HepG2 (cell line): ENCODE results near the gene INAFM1. TPM values are rescaled to one million over a fixed set of nuclear protein-coding genes. Genes with fewer than 3 reads are reported as not detected.

ENCODE experiments used
- ARNT ChIP-seq: fragments of 450-650 bp; IDR thresholded peaks from 2 replicates; pipeline ENCODE4 v1.6.1; 2017
- BATF2 ChIP-seq: sonication (generic); formaldehyde crosslinking; IDR thresholded peaks from 2 replicates; pipeline ENCODE4 v1.8.0; 2022; ENCODE audit warnings: mild to moderate bottlenecking, missing genetic modification reagents, moderate library complexity
- BHLHE40 ChIP-seq: IDR thresholded peaks from 2 replicates; pipeline ENCODE4 v1.6.1; 2011; ENCODE audit warnings: low read length, improper control_type of control experiment
- CBX5 ChIP-seq: sonication (generic); formaldehyde crosslinking; IDR thresholded peaks from 2 replicates; pipeline ENCODE4 v1.4.0; 2020; ENCODE audit warnings: missing genetic modification reagents, borderline replicate concordance
- FOXA3 ChIP-seq: IDR thresholded peaks from 2 replicates; pipeline ENCODE4 v1.6.1; 2016; ENCODE audit warnings: missing genetic modification reagents, missing compliant biosample characterization
- GMEB2 ChIP-seq: IDR thresholded peaks from 2 replicates; pipeline ENCODE4 v1.6.1; 2016; ENCODE audit warnings: missing biosample characterization, missing genetic modification reagents, low read depth
- HDAC1 ChIP-seq: sonication (generic); formaldehyde crosslinking; IDR thresholded peaks from 2 replicates; pipeline ENCODE4 v1.5.1; 2020; ENCODE audit warnings: mild to moderate bottlenecking, missing genetic modification reagents
- HNRNPK ChIP-seq: fragments of 200-400 bp; formaldehyde crosslinking; IDR thresholded peaks from 2 replicates; pipeline ENCODE4 v1.6.1; 2018; ENCODE audit warnings: low read length, low read depth, moderate library complexity, mild to moderate bottlenecking; ENCODE audit not compliant: poor library complexity, severe bottlenecking
- KDM5B ChIP-seq: sonication (generic); formaldehyde crosslinking; IDR thresholded peaks from 2 replicates; pipeline ENCODE4 v1.4.0; 2020; ENCODE audit warnings: missing genetic modification reagents, mild to moderate bottlenecking, borderline replicate concordance
- KLF16 ChIP-seq, 2 experiments: sonication (generic) in 1 of 2; formaldehyde crosslinking in 1 of 2; IDR thresholded peaks; 2 replicates each; pipeline versions ENCODE4 v1.6.1 to v1.8.0; 2016 to 2023; ENCODE audit warnings: missing genetic modification reagents in 2 of 2, missing compliant biosample characterization in 1 of 2
- MBD4 ChIP-seq: IDR thresholded peaks from 2 replicates; pipeline ENCODE4 v1.6.1; 2012; ENCODE audit warnings: low read length, inconsistent platforms, borderline replicate concordance
- MXI1 ChIP-seq: IDR thresholded peaks from 3 replicates; pipeline ENCODE4 v1.6.1; 2012; ENCODE audit warnings: low read depth, low read length, inconsistent platforms, borderline replicate concordance
- PHF21A ChIP-seq: sonication (generic); formaldehyde crosslinking; IDR thresholded peaks from 2 replicates; pipeline ENCODE4 v1.5.0; 2020; ENCODE audit warnings: mild to moderate bottlenecking, missing genetic modification reagents
- RBFOX2 ChIP-seq: fragments of 200-400 bp; formaldehyde crosslinking; IDR thresholded peaks from 2 replicates; pipeline ENCODE4 v1.6.1; 2017; ENCODE audit warnings: low read depth, mild to moderate bottlenecking, low read length
- RFX5 ChIP-seq: IDR thresholded peaks from 2 replicates; pipeline ENCODE4 v1.6.1; 2011; ENCODE audit warnings: low read depth, low read length, improper control_type of control experiment
- SNAPC2 ChIP-seq: sonication (generic); formaldehyde crosslinking; IDR thresholded peaks from 2 replicates; pipeline ENCODE4 v1.8.1; 2022; ENCODE audit warnings: mild to moderate bottlenecking, missing genetic modification reagents
- ZBTB21 ChIP-seq: sonication (generic); formaldehyde crosslinking; IDR thresholded peaks from 2 replicates; pipeline ENCODE4 v1.4.0; 2020; ENCODE audit warnings: missing genetic modification reagents
- ZBTB38 ChIP-seq: sonication (generic); formaldehyde crosslinking; IDR thresholded peaks from 2 replicates; pipeline ENCODE4 v1.5.1; 2020; ENCODE audit warnings: mild to moderate bottlenecking, missing genetic modification reagents
- ZNF234 ChIP-seq: sonication (generic); formaldehyde crosslinking; conservative IDR thresholded peaks from 2 replicates; pipeline ENCODE4 v1.5.1; 2020; ENCODE audit warnings: mild to moderate bottlenecking, missing genetic modification reagents
- ZNF574 ChIP-seq: sonication (generic); formaldehyde crosslinking; IDR thresholded peaks from 2 replicates; pipeline ENCODE4 v1.4.0; 2020; ENCODE audit warnings: missing genetic modification reagents
- ZNF605 ChIP-seq: sonication (generic); formaldehyde crosslinking; IDR thresholded peaks from 2 replicates; pipeline ENCODE4 v1.8.0; 2022; ENCODE audit warnings: mild to moderate bottlenecking, missing genetic modification reagents
- ZNF776 ChIP-seq: sonication (generic); formaldehyde crosslinking; IDR thresholded peaks from 2 replicates; pipeline ENCODE4 v1.4.0; 2020; ENCODE audit warnings: mild to moderate bottlenecking, missing genetic modification reagents
- ZUFSP ChIP-seq: sonication (generic); formaldehyde crosslinking; IDR thresholded peaks from 2 replicates; pipeline ENCODE4 v1.9.0; 2021; ENCODE audit warnings: missing genetic modification reagents, mild to moderate bottlenecking, borderline replicate concordance
- polyA plus RNA-seq, 8 experiments: library from polyadenylated mRNA; depleted of rRNA in 3 of 8; stranded (reverse) in 7 of 8; unstranded in 1 of 8; fragments of >200 nt; fragmentation: Illumina TruSeq in 4 of 8; extraction: Trizol in 4 of 8; gene quantifications; 2 replicates each; pipeline versions ENCODE4 v1.2.1 to v1.2.3, GENCODE V29; 2011 to 2016; ENCODE audit warnings: low read depth in 4 of 8, missing spikeins in 1 of 8, mixed read lengths in 1 of 8; ENCODE audit not compliant: insufficient read depth in 1 of 8
- total RNA-seq, 5 experiments: library from RNA; depleted of rRNA; stranded (reverse); fragments of >200 nt; fragmentation: Illumina TruSeq; extraction: Trizol; gene quantifications; 2 replicates each; pipeline ENCODE4 v1.2.3, GENCODE V29; 2016; ENCODE audit warnings: low read depth in 1 of 5

Gene INAFM1
- total and polyA plus RNA-seq, 2 of the 13 experiments (the other 11 are each of a cell fraction or from before 2014, with no cell fraction given): 0.88 to 1.9 TPM

- peak; percentile 90; the same call in 1 of the 2 replicates for TF ChIP-seq BATF2 (CRISPR knock-in tag)
- TF ChIP-seq HNRNPK: no peak
- TF ChIP-seq MBD4: no peak
- no peak for TF ChIP-seq ZBTB21 (CRISPR knock-in tag)
- TF ChIP-seq PHF21A (CRISPR knock-in tag): peak; percentile 87
- TF ChIP-seq MXI1: peak; percentile 55; the same call in 1 of the 3 replicates
- TF ChIP-seq ZNF605 (CRISPR knock-in tag): peak; percentile 20; the same call in 1 of the 2 replicates
- no peak for TF ChIP-seq SNAPC2 (CRISPR knock-in tag)
- peak; percentile 88 for TF ChIP-seq RBFOX2
- TF ChIP-seq KDM5B (CRISPR knock-in tag): peak; percentile 93
- TF ChIP-seq RFX5: no peak
- no peak for TF ChIP-seq ZUFSP (CRISPR knock-in tag)
- peak; percentile 89 for TF ChIP-seq ZNF234
- peak; percentile 81; the same call in 1 of the 2 replicates for TF ChIP-seq ZNF776 (CRISPR knock-in tag)
- TF ChIP-seq KLF16 (CRISPR knock-in tag; IDR thresholded peaks at IDR 0.05): peak in 1 of 2 experiments; percentile 44; a peak in 1 of 4 replicates
- peak; percentile 48; the same call in 1 of the 2 replicates for TF ChIP-seq ZNF574 (CRISPR knock-in tag)
- no peak for TF ChIP-seq GMEB2 (CRISPR knock-in tag)
- TF ChIP-seq ARNT: no peak
- TF ChIP-seq BHLHE40: peak; percentile 98
- TF ChIP-seq CBX5 (CRISPR knock-in tag): peak; percentile 58; the same call in 1 of the 2 replicates
- peak; percentile 68; the same call in 1 of the 2 replicates for TF ChIP-seq ZBTB38
- TF ChIP-seq HDAC1 (CRISPR knock-in tag): peak; percentile 81
- TF ChIP-seq FOXA3: peak; percentile 47
These were observed 43.2 kb upstream of the INAFM1 start (continued) for GRCh38 chr19:47231215-47232054.
